OCI-LY3 (cell line): ENCODE data around the gene FOXO1.
A peak's percentile ranks its signal among the peaks of the same experiment; 100 is the strongest.

ENCODE experiments used
- H2AFZ ChIP-seq: fragments of 200-600, 300-600 bp; shearing (Covaris generic); 2 replicates; pipeline ENCODE4 v1.6.0; 2014; ENCODE audit warnings: antibody characterized with exemption, low read depth, low read length
- H3K27ac ChIP-seq: fragments of 200-600, 300-600 bp; sonication (generic); 2 replicates; pipeline ENCODE4 v1.5.1; 2014; ENCODE audit warnings: mild to moderate bottlenecking, low read length, moderate library complexity, mixed read lengths
- H3K27me3 ChIP-seq: fragments of 200-600, 300-600 bp; sonication (generic); 2 replicates; pipeline ENCODE4 v1.6.1; 2014; ENCODE audit warnings: low read depth, low read length, mixed read lengths
- H3K36me3 ChIP-seq: fragments of 200-600, 300-600 bp; sonication (generic); replicated peaks from 2 replicates; pipeline ENCODE3; 2014; ENCODE audit warnings: low read depth, low read length, mixed read lengths
- H3K4me1 ChIP-seq: fragments of 300-600, 200-600 bp; sonication (generic); 2 replicates; pipeline ENCODE4 v1.6.1; 2014; ENCODE audit warnings: low read length, mixed read lengths
- H3K4me2 ChIP-seq: fragments of 200-600, 300-600 bp; sonication (generic); 2 replicates; pipeline ENCODE4 v1.6.1; 2014; ENCODE audit warnings: low read length, mixed read lengths
- H3K4me3 ChIP-seq: fragments of 300-600, 200-600 bp; sonication (generic); 2 replicates; pipeline ENCODE4 v1.5.1; 2014; ENCODE audit warnings: antibody characterized with exemption, mild to moderate bottlenecking, low read length, moderate library complexity
- H3K79me2 ChIP-seq: fragments of 300-600, 200-600 bp; shearing (Covaris generic); 2 replicates; pipeline ENCODE4 v1.6.1; 2014; ENCODE audit warnings: mild to moderate bottlenecking, low read length, mixed read lengths
- H3K9ac ChIP-seq: fragments of 300-600, 200-600 bp; shearing (Covaris generic); 2 replicates; pipeline ENCODE4 v1.6.0; 2014; ENCODE audit warnings: mild to moderate bottlenecking, low read length, moderate library complexity
- H3K9me3 ChIP-seq: fragments of 200-600, 300-600 bp; shearing (Covaris generic); 2 replicates; pipeline ENCODE4 v1.6.1; 2014; ENCODE audit warnings: low read length, mixed read lengths; ENCODE audit not compliant: insufficient read depth
- H4K20me1 ChIP-seq: fragments of 200-600, 300-600 bp; sonication (generic); 2 replicates; pipeline ENCODE4 v1.6.1; 2016; ENCODE audit warnings: low read length, mixed read lengths; ENCODE audit not compliant: insufficient read depth
- CTCF ChIP-seq: fragments of 200-600, 300-600 bp; sonication (generic); IDR thresholded peaks from 2 replicates; pipeline ENCODE4 v1.5.1; 2014; ENCODE audit warnings: antibody characterized with exemption, low read length, low read depth
- EZH2phosphoT487 ChIP-seq: fragments of 200-600 bp; shearing (Covaris generic); IDR thresholded peaks from 2 replicates; pipeline ENCODE4 v1.6.1; 2018; ENCODE audit warnings: antibody characterized with exemption, mixed run types, low read depth

Gene FOXO1

GRCh38 chr13:40694426-40694825 is 28.0 kb upstream of the FOXO1 start:
- H2AFZ ChIP-seq, result peak overlapping the region; percentile 23; the same call in 1 of the 2 replicates

GRCh38 chr13:40692946-40693345 is 26.5 kb upstream of the FOXO1 start:
- Histone ChIP-seq H3K36me3 (no peaks in the 10 kb centered on the region), H3K27ac (no peak overlapping the region), H3K4me3 (no peak overlapping the region), H3K4me2 (no peak overlapping the region), H3K27me3 (no peaks in the 10 kb centered on the region), H3K9ac (no peak overlapping the region), H4K20me1 (no peaks in the 10 kb centered on the region), H3K4me1 (peaks cover 11% of the 10 kb centered on the region), H2AFZ (no peak overlapping the region), H3K79me2 (no peaks in the 10 kb centered on the region), H3K9me3 (no peaks in the 10 kb centered on the region)
- TF ChIP-seq CTCF, result no peak
- TF ChIP-seq EZH2phosphoT487, result no peak

More at GRCh38 chr13:40694426-40694825, 28.0 kb upstream of the FOXO1 start:
- H3K4me3 ChIP-seq, result no peak overlapping the region
- H4K20me1 ChIP-seq, result no peaks in the 10 kb centered on the region
- no peak overlapping the region for H3K9ac ChIP-seq
- no peaks in the 10 kb centered on the region for H3K27me3 ChIP-seq
- TF ChIP-seq CTCF (no peak), EZH2phosphoT487 (no peak)
- H3K4me2 ChIP-seq, result peak overlapping the region; percentile 30; the same call in 1 of the 2 replicates
- peaks cover 11% of the 10 kb centered on the region for H3K4me1 ChIP-seq
- H3K9me3 ChIP-seq, result no peaks in the 10 kb centered on the region
- H3K27ac ChIP-seq, result no peak overlapping the region
- no peaks in the 10 kb centered on the region for H3K36me3 ChIP-seq
- no peaks in the 10 kb centered on the region for H3K79me2 ChIP-seq

- Histone ChIP-seq H3K4me3 (no peak overlapping the region), H4K20me1 (no peaks in the 10 kb centered on the region), H3K27me3 (no peaks in the 10 kb centered on the region), H3K9me3 (no peaks in the 10 kb centered on the region), H3K79me2 (no peaks in the 10 kb centered on the region), H3K4me1 (peaks cover 2% of the 10 kb centered on the region; the same call in 1 of the 2 replicates), H3K9ac (no peak overlapping the region), H2AFZ (no peak overlapping the region), H3K36me3 (no peaks in the 10 kb centered on the region), H3K4me2 (no peak overlapping the region), H3K27ac (no peak overlapping the region)
- TF ChIP-seq EZH2phosphoT487 (no peak), CTCF (no peak)
Observed at GRCh38 chr13:40688781-40689180, 22.3 kb upstream of the FOXO1 start.

- Histone ChIP-seq H3K36me3 (no peaks in the 10 kb centered on the region), H3K4me1 (peaks cover 4% of the 10 kb centered on the region), H3K9me3 (no peaks in the 10 kb centered on the region), H2AFZ (no peak overlapping the region), H3K9ac (no peak overlapping the region), H3K4me3 (no peak overlapping the region), H4K20me1 (no peaks in the 10 kb centered on the region), H3K79me2 (no peaks in the 10 kb centered on the region), H3K4me2 (peak overlapping the region; percentile 27), H3K27me3 (no peaks in the 10 kb centered on the region), H3K27ac (no peak overlapping the region)
- TF ChIP-seq CTCF (peak; percentile 82), EZH2phosphoT487 (no peak)
Observed at GRCh38 chr13:40682449-40683240, 16.2 kb upstream of the FOXO1 start.
